GM12878 (cell line): Measurements from ENCODE around the gene TCERG1. TPM values are rescaled to one million over a fixed set of nuclear protein-coding genes. Genes with fewer than 3 reads are reported as not detected.

Experiments used
- ATAC-seq: fragments of 200-7000 bp; cut with Tn5 transposase; 3 replicates; pipeline ENCODE4 v1.9.1; 2020; ENCODE audit warnings: mild to moderate bottlenecking, moderate library complexity
- BruUV-seq: library from RNA; stranded (reverse); fragments of 400-500 nt; replicated peaks from 2 replicates; lab custom pipeline; 2021; lab: Mats Ljungman, UMichigan
- CTCF ChIA-PET: fragments of 300-600 bp; sonication (Branson Sonifier 250); formaldehyde crosslinking; extraction: SDS; loops from one replicate; lab custom pipeline; 2021; ENCODE audit warnings: inconsistent platforms; lab: Yijun Ruan, JAX
- POLR2A ChIA-PET: fragments of 350-600 bp; formaldehyde crosslinking; extraction: SDS; loops from one replicate; lab custom pipeline; 2021; ENCODE audit warnings: inconsistent platforms; lab: Charles Lee
- RAD21 ChIA-PET: fragments of 300-600 bp; sonication (Branson Sonifier 250); formaldehyde crosslinking; loops from one replicate; lab custom pipeline; 2023; ENCODE audit warnings: antibody characterized with exemption; ENCODE audit not compliant: unreplicated experiment; lab: Charles Lee
- SMC1A ChIA-PET: fragments of 300-600 bp; sonication (Branson Sonifier 250); formaldehyde crosslinking; loops from one replicate; lab custom pipeline; 2023; ENCODE audit not compliant: unreplicated experiment, uncharacterized antibody; lab: Charles Lee
- DNase-seq: peaks from one replicate; pipeline ENCODE4 v3.0.0-alpha.2; 2011; ENCODE audit warnings: low read depth, low spot score
- FAIRE-seq: peaks from 3 replicates; lab custom pipeline; 2011; peaks lifted over from hg19 to GRCh38; lab: Jason Lieb, UNC
- H2AFZ ChIP-seq: 2 replicates; pipeline ENCODE4 v1.6.0; 2011; ENCODE audit warnings: low read depth, low read length, control low read depth; ENCODE audit not compliant: control insufficient read depth
- H3K27ac ChIP-seq: 2 replicates; pipeline ENCODE4 v1.5.1; 2011; ENCODE audit warnings: control low read depth; ENCODE audit not compliant: control insufficient read depth, insufficient read depth
- H3K27me3 ChIP-seq, 2 experiments: replicated peaks in 1 of 2; 2 replicates each; pipeline versions ENCODE4 v1.6.0 to v1.6.1; 2011; ENCODE audit warnings: low read length in 1 of 2; ENCODE audit not compliant: control insufficient read depth in 2 of 2, insufficient read depth in 2 of 2
- H3K36me3 ChIP-seq, 2 experiments: 2 replicates each; pipeline ENCODE4 v1.5.1; 2011; ENCODE audit warnings: low read length in 1 of 2; ENCODE audit not compliant: control insufficient read depth in 2 of 2, insufficient read depth in 2 of 2
- H3K4me1 ChIP-seq: 2 replicates; pipeline ENCODE4 v1.6.1; 2011; ENCODE audit warnings: mild to moderate bottlenecking, low read length, moderate library complexity, mixed read lengths; ENCODE audit not compliant: control insufficient read depth, insufficient read depth
- H3K4me2 ChIP-seq: 2 replicates; pipeline ENCODE4 v1.6.0; 2011; ENCODE audit warnings: control low read depth; ENCODE audit not compliant: control insufficient read depth, insufficient read depth
- H3K4me3 ChIP-seq: fragments of 200-600 bp; sonication (generic); 2 replicates; pipeline ENCODE4 v1.5.1; 2016
- H3K79me2 ChIP-seq: 2 replicates; pipeline ENCODE4 v1.6.0; 2011; ENCODE audit warnings: low read length; ENCODE audit not compliant: control insufficient read depth, insufficient read depth
- H3K9ac ChIP-seq: 2 replicates; pipeline ENCODE4 v1.8.0; 2011; ENCODE audit warnings: low read length, control low read depth, mixed read lengths; ENCODE audit not compliant: control insufficient read depth, insufficient read depth
- H3K9me3 ChIP-seq: replicated peaks from 3 replicates; pipeline ENCODE4 v1.5.1; 2011; ENCODE audit warnings: mild to moderate bottlenecking, low read length; ENCODE audit not compliant: control insufficient read depth, insufficient read depth
- H4K20me1 ChIP-seq: 2 replicates; pipeline ENCODE4 v1.6.0; 2011; ENCODE audit not compliant: control insufficient read depth, insufficient read depth
- BCL11A ChIP-seq: IDR thresholded peaks from 2 replicates; pipeline ENCODE4 v1.6.1; 2011; ENCODE audit warnings: low read depth, low read length
- CHD4 ChIP-seq: fragments of 200-600 bp; sonication (generic); IDR thresholded peaks from 2 replicates; pipeline ENCODE4 v1.6.1; 2016; ENCODE audit warnings: mild to moderate bottlenecking
- HDAC6 ChIP-seq: fragments of 200-600 bp; sonication (generic); IDR thresholded peaks from one replicate; pipeline ENCODE4 v1.8.0; 2017; ENCODE audit warnings: antibody characterized with exemption; ENCODE audit not compliant: unreplicated experiment
- IKZF1 ChIP-seq: fragments of 450-650 bp; conservative IDR thresholded peaks from 2 replicates; pipeline ENCODE4 v1.6.1; 2017; ENCODE audit warnings: antibody characterized with exemption, mild to moderate bottlenecking
- MEF2B ChIP-seq: fragments of 450-650 bp; IDR thresholded peaks from 2 replicates; pipeline ENCODE4 v1.6.1; 2018; ENCODE audit warnings: mild to moderate bottlenecking, moderate library complexity; ENCODE audit not compliant: partially characterized antibody, poor library complexity, severe bottlenecking
- NR2F1 ChIP-seq: fragments of 450-650 bp; conservative IDR thresholded peaks from 2 replicates; pipeline ENCODE4 v1.6.1; 2017; ENCODE audit warnings: mild to moderate bottlenecking
- SMAD1 ChIP-seq: fragments of 450-650 bp; IDR thresholded peaks from 2 replicates; pipeline ENCODE4 v1.6.1; 2018; ENCODE audit warnings: mild to moderate bottlenecking, low read depth; ENCODE audit not compliant: partially characterized antibody
- USF2 ChIP-seq: IDR thresholded peaks from 2 replicates; pipeline ENCODE4 v1.6.1; 2011; ENCODE audit warnings: low read depth, low read length, improper control_type of control experiment, borderline replicate concordance
- ZNF217 ChIP-seq: fragments of 450-650 bp; IDR thresholded peaks from 2 replicates; pipeline ENCODE4 v1.6.1; 2017; ENCODE audit warnings: antibody characterized with exemption, mild to moderate bottlenecking
- WGBS: methylation state at CpG from one replicate; pipeline ENCODE4 v1.1.6; 2016; ENCODE audit warnings: low lambda C conversion rate; ENCODE audit not compliant: insufficient replicate concordance, insufficient coverage; ENCODE audit errors: missing lambda C conversion rate; 5-methylcytosine and 5-hydroxymethylcytosine counted together
- in situ Hi-C: fragments of 300-500 bp; cut with MboI; formaldehyde crosslinking; loops from 9 replicates; pipeline ENCODE4 v1.14.3; 2018; ENCODE audit warnings: mixed read lengths
- intact Hi-C: fragments of 100-400 bp; cut with micrococcal nuclease; formaldehyde crosslinking; loops from one replicate; pipeline ENCODE4 v1.14.2; 2022; ENCODE audit not compliant: unreplicated experiment
- polyA plus RNA-seq, 11 experiments: library from polyadenylated mRNA; depleted of rRNA in 4 of 11; unstranded in 6 of 11; stranded (reverse) in 5 of 11; fragments of >200 nt; fragmentation: Nextera tagmentation in 4 of 11; fragmentation: Illumina TruSeq in 1 of 11; extraction: Ambion mirVana in 4 of 11; extraction: Trizol in 1 of 11; gene quantifications; 1 replicate in 1 of 11; 2 replicates in 10 of 11; pipeline versions ENCODE4 v1.2.1 to v1.2.3, GENCODE V29; 2011 to 2016; ENCODE audit warnings: inconsistent platforms in 2 of 11, missing spikeins in 2 of 11, low read depth in 1 of 11
- total RNA-seq, 4 experiments: library from RNA; depleted of rRNA in 3 of 4; stranded (reverse); fragments of >200 nt in 3 of 4; fragmentation: Illumina TruSeq in 1 of 4; extraction: Trizol in 1 of 4; gene quantifications; 2 replicates each; pipeline versions ENCODE4 v1.2.1 to v1.2.3, GENCODE V29; 2013 to 2021

The TCERG1 gene
- total and polyA plus RNA-seq, 10 of the 15 experiments (the other 5 are each of a cell fraction or from before 2014, with no cell fraction given): 51.5 to 131 (median 91.6) TPM

GRCh38 chr5:146523698-146524097 lies 76.6 kb downstream of the TCERG1 start (continued):
- TF ChIP-seq HDAC6 (no peak), CHD4 (no peak)

GRCh38 chr5:146527785-146528184 lies 80.7 kb downstream of the TCERG1 start:
- Histone ChIP-seq H3K79me2 (no peaks in the 10 kb centered on the region), H4K20me1 (no peaks in the 10 kb centered on the region), H2AFZ (no peak overlapping the region), H3K27me3 (no peaks in the 10 kb centered on the region), H3K9ac (no peak overlapping the region), H3K4me3 (no peak overlapping the region), H3K4me1 (no peaks in the 10 kb centered on the region; the same call in 1 of the 2 replicates), H3K4me2 (no peak overlapping the region), H3K9me3 (no peaks in the 10 kb centered on the region), H3K27ac (no peak overlapping the region), H3K36me3 (no peaks in the 10 kb centered on the region)
- FAIRE-seq (no peak), ATAC-seq (no peak), DNase-seq (no peak)
- no TSS peak for BruUV-seq
- in situ Hi-C loops (no loop called here), intact Hi-C loops (no loop called here)
- POLR2A ChIA-PET: no interaction called here
- TF ChIP-seq ZNF217: no peak
- TF ChIP-seq USF2: no peak
- TF ChIP-seq BCL11A: no peak
- no peak for TF ChIP-seq MEF2B
- TF ChIP-seq SMAD1: no peak
- TF ChIP-seq NR2F1: no peak
- TF ChIP-seq IKZF1: no peak
- CTCF ChIA-PET: interaction anchor here (0.9 to 1.2 kb wide), 2 partner anchors 11 kb away, joined by 3 to 4 read pairs; partner anchors contain the start of gene GPR151
- SMC1A ChIA-PET: no interaction called here
- RAD21 ChIA-PET: interaction anchor here (0.8 kb wide), 1 partner anchor 661 kb away, joined by 3 read pairs; no protein-coding TSS in a partner anchor
- WGBS: 31% methylated on average over 3 of the region's 3 CpGs
